DMS79 (cell line): ENCODE results near the gene NAGA.
"Not testable (repeated sequence)": the region's sequence is repeated elsewhere in the genome, so short reads cannot be mapped to it uniquely, and the experiment has no call there.

Experiments
- DNase-seq: peaks from one replicate; lab custom pipeline; 2025; lab: John Stamatoyannopoulos, UW

NAGA gene

DNA sequence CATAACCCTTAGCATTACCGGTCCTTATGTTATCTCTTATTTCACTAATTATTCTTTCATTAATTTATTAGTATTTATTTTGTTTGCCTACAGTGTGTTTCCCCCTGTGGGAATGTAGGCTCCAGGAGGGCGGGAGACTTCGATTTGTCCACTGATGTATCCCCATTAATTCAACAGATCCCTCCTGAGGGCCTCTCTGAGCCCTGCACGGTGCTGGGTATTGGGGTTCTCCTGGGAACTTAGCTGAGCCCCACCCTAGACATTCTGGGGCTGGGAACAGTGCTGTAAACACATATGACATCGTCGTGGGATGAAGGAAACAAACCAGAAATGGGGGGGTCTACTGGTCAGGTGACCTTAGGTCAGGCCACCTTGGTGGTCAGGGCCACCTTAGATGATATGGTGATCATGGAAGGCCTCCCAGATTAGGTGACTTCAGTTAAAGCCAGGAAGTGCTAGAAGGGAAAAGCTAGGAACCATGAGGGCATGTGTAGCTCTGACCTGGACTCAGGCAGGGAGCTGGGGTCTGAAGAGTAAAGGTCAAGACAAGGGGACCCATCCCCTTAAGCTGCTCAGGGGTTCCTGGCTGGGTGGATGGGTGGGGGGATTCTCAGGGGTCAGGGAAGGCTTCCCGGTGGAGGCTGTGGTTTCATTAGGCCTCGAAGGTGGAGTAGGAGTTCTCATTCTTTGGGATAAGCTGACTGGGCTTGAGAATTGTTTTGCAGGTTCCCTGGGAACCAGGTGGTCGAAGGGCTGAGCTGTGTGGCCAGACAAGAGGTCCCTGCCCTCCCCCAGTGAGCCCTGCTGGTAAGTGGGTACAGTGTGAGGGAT, 4.4 kb upstream of the NAGA start:
- DNase-seq: no peak

GRCh38 chr22:42074132-42074811, 3.7 kb upstream of the NAGA start, which contains the start of gene PHETA2:
PHETA2 (plus strand) TSS chr22:42074248; CDS start chr22:42077294, 3,046 bp downstream.
- DNase-seq: no peak

DNA sequence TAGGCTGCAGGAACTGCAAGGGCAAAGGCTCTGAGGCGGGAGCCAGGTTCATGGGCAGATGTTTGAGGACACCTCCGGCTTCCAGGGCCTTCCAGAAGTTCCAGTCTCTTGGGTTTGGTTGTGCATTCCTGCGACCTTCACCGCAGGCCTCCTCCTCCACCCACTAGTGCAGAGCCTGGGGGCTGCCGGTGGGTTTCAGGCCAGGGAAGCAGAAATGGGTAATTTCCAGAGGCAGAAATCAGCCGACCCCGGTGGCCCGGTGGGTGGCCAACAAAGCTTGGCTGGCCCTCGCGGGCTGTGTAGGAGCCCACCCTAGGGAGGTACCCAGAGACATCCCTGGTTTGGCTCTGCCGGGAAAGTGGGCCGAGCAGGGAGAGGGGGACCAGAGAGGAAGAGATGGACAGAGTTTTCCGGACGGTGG, 3.0 kb upstream of the NAGA start:
- DNase-seq: no peak

- DNase-seq: no peak
These were observed 2.2 kb upstream of the NAGA start for GRCh38 chr22:42072606-42073330.

DNA sequence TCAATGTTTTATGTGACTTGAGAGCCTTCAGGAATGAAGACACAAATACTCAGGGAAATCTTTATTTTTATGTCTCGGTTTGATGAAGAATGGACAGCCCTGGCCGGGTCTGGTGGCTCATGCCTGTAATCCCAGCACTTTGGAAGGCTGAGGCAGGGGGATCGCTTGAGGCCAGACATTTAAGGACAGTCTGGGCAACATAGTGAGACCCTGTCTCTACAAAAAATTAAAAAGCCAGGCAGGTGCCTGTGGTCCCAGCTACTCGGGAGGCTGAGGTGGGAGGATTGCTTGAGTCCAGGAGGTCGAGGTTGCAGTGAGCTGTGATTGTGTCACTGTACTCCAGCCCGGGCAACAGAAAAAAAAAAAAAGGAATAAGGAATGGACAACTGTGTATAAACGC, 896 bp upstream of the NAGA start:
- not testable (repeated sequence) for DNase-seq

DNA sequence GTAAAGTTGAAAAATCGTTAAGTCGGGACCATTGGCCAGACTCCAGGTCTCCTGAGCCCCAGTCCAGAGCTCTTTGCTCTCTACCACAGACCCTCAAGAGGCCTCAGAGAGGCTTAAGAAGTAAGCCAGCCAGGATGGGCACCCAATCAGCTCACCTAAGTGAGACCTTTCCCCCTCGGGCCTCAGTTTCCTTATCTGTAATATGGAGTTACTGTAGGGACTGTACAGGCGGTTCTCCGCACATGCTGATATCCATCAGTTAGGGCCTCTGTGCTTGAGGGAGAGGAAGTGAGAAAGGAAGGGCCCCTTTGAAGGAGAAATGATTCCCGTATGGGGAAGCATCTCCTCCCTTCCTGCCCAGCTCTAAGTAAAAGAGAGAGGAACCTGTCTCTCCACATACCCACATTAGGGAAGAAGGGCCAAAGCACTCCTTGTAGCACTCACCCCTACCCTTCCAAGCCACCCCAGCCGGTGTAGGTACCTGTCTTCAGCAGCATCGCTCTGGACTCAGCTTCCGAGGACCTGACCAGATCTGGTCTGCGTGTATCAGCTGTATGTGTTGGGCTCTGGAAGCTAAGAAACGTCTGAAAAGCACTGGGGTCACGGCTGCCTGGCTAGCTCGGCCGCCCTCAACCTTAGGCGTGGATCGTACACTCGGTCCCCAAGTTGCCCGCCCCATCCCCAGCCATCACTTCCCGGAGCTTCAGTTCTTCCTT, 653 bp downstream of the NAGA start:
- DNase-seq: peak; percentile 25

DNA sequence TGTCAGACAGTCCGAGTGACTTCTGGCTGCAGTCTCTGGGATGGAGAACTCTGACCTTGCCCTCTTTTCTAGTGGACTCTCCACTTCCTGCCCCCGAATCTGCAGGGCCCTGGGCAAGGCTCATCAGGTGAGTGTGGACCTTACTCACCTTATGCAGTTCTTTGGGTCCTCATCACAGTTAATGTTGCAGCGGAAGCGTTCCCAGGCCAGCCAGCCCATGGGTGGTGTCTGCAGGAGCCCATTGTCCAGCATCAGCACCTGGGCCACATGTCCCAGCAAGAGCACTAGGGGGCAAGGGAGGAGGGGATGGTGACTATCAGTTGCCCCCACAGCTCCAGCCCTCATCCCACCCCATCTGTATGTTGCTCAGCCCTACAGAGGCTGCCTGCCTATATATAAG, 2.3 kb downstream of the NAGA start:
- no peak for DNase-seq

GRCh38 chr22:42067671-42068251, 2.9 kb downstream of the NAGA start:
- no peak for DNase-seq

DNA sequence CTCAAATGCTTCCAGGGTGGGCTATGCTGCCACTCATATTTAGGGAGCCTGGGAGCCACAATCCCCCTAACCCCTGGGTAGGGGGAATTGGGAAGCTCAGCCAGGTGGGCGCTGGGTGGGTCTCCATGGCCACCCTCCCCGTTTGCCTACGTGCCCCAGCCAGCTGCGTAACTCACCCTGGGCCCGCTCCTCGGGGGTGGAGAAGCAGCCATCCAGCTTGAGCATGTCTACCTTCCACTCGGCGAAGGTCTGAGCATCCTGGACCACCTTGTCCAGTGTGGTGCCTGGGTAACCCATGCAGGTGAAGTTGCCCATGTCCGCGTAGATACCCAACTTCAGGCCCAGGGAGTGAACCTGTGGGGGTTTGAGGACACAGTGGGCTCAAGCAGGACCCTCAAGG, 3.7 kb downstream of the NAGA start:
- no peak for DNase-seq

GRCh38 chr22:42066126-42066761, 4.4 kb downstream of the NAGA start:
- peak; percentile 48 for DNase-seq

- DNase-seq: no peak
These were observed 5.0 kb downstream of the NAGA start for GRCh38 chr22:42065438-42066125.

DNA sequence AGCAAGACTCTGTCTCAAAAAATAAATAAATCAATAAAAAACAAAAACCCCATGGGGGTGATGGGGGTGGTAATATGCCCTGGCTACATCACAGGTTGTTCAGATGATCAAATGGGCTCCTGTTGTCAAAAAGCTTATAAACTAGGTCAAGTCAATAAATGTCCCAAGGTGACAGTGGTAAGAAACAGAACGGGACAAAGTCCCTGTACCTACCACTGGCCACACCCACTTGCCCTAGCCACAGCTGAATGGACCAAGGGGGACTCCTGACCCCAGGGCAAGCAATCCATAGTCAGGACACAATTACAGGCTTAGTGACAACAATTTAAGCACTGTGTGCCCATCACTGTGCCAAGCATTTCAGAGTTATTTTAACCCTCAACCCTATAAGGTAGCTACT, 6.0 kb downstream of the NAGA start:
- DNase-seq: no peak

DNA sequence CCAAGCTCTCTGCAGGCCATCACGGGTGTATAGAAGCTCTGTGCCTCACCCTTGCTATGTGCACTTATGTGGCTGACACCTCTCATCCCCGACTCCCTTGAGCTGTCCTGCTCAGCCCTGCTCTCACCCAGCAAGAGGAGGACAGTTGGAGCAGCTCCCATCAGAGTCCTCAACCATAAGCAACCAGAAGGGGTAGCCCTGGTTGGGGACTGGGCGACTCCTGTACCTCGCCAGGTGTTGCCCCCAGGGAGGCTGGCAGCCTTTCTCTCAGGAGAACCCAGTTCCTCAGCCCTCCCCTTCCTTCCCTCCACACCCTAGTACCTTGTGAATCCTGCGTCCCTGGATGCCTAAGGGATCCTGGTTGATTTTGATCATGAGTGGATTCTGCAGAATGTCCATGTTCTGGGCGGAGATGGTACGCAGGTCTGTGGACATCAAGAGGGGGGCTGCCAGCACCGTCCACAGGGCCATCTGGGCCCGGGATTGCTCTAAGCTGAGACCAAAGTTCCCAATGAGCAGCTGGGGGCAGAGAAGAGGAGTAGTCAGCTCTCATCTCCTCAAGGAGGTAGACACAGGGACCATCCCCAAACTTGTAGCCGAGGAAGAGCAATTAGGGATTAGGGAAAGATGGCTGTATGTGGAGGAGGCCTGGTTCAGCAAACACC, 8.0 kb downstream of the NAGA start:
- no peak for DNase-seq

DNA sequence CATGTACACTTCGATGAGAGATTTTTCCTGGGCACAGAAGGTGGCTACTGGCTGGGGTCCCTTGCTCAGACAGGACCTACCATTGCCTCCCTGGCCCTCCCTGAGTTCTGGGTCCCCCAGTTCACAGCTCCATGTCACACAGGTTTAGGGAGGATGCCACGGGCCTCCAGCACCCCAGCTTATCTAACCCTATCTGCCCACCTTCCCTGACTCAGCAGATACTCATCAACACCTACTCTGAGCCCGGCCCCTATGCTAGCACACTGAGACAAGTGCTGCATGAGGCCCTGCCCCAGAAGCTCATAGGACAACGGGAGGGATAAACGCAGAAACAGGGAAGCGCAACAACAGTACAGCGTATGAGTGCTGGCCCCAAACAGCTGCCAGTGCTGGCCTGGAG, 9.6 kb downstream of the NAGA start:
- DNase-seq: no peak

DNA sequence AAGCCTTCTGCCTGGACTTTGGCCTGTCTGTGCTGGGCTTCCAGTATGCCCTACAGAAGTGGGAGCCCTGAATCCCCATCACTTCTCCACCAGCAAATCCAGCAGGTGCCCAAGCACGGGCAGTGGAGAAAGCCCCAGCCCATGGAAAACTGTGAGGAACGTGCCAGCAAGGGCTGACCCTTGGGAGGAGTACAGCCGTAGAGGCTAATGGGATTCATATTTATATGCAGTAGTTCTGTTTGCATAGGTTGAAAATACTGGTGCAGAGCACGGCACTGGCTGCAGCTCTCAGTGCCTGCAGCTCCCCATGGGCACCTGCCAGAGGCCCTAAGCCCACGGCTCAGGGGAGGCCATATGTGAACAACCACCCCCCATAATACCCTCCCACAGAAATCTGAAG, 10.1 kb downstream of the NAGA start:
- DNase-seq: no peak

DNA sequence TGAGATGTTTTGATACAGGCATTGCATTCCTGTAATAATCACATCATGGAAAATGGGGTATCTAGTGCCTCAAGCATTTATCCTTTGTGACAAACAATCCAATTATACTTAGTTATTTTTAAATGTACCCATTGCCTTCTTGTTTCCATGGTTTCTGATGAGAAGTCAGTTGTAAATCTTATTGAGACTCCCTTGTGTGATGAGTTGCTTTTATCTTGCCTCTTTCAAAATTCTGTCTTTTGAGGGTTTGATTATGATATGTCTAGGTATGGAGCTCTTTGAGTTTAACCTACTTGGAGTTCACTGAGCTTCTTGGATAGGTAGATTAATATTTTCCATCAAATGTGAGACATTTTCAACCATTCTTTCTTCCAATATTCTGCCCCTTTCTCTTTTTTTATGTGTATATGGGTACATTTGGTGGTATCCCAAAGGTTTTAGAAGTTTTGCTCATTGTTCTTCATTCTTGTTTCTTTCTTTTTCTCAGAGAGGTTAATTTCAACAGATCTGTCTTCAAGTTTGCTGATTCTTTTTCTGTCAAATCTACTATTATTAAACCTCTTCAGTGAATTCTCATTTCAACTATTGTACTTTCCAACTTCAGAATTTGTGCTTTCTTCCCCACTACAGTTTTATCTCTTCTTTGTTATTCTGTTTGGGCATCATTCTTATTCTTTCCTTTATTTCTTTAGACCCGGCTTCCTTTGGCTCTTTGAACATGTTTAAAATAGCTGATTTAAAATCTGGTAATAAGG, 13.7 kb downstream of the NAGA start:
- no peak for DNase-seq

DNA sequence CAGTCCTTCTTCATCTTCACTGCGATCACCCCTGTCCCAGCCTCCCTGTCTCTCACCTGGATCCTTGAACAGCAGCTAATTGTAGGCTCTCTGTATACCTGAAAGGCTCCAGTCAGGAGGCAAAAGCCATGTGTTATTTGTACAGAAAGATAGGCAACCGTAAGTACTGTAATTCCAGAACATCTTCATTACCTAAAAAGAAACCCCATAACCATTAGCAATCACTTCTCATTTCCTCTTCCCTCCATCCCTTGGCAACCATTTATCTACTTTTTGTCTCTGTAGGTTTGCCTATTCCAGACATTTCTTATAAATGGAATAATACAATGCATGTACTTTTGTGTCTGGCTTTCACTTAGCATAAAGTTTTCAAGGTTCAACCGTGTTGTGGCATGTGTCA, 17.8 kb downstream of the NAGA start:
- no peak for DNase-seq

DNA sequence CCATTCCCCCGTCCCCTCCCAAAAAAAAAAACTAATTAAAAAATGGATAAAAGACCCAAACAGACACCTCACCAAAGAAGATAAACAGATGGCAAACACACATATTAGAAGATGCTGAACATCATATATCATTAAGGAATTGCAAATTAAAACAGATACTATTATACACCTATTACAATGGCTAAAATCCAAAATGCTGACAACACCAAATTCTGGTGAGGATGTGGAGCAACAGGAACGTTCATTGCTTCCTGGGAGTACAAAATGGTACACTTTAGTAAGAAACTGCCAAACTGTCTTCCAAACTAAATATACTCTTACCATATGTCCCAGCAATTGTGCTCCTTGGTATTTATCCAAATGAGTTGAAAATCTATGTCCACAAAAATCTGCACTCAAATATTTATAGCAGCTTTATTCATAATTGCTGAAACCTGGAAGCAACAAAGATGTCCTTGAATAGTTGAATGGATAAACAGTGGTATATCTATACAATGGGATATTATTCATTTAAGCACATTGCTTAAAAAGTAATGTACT, 19.9 kb downstream of the NAGA start:
- no peak for DNase-seq

- DNase-seq: no peak
These were observed 28.8 kb downstream of the NAGA start for GRCh38 chr22:42041784-42042183.
